GM12872 (cell line): Measurements from ENCODE around the gene CTSC.

Source experiments
- CTCF ChIP-seq: IDR thresholded peaks from 3 replicates; pipeline ENCODE4 v1.5.1; 2011; ENCODE audit warnings: low read depth, mild to moderate bottlenecking, low read length, moderate library complexity; ENCODE audit not compliant: insufficient read depth

The CTSC gene

GRCh38 chr11:88359114-88359513 is 21.6 kb upstream of the CTSC start:
- no peak for TF ChIP-seq CTCF

GRCh38 chr11:88358040-88358431 is 20.5 kb upstream of the CTSC start:
- no peak for TF ChIP-seq CTCF

- TF ChIP-seq CTCF = no peak
Observed at GRCh38 chr11:88357323-88358039, 19.9 kb upstream of the CTSC start.

- no peak for TF ChIP-seq CTCF
Observed at GRCh38 chr11:88355887-88356286, 18.4 kb upstream of the CTSC start.

- TF ChIP-seq CTCF = no peak
Observed at GRCh38 chr11:88354912-88355311, 17.4 kb upstream of the CTSC start.

- TF ChIP-seq CTCF = no peak
Observed at GRCh38 chr11:88353835-88354496, 16.4 kb upstream of the CTSC start.

- no peak for TF ChIP-seq CTCF
Observed at GRCh38 chr11:88353386-88353785, 15.8 kb upstream of the CTSC start.
